A673 (cell line): Measurements from ENCODE around the gene LHCGR.

Experiments
- EZH2 ChIP-seq: fragments of 200-600 bp; sonication (generic); IDR thresholded peaks from 2 replicates; pipeline ENCODE4 v1.6.1; 2017; ENCODE audit warnings: borderline replicate concordance, low read depth, mild to moderate bottlenecking, mixed read lengths, antibody characterized with exemption, low read length; ENCODE audit not compliant: poor library complexity, severe bottlenecking
- TF ChIP-seq, protein P1 (sequence below): fragments of 300-800, 200-600 bp; sonication (generic); conservative IDR thresholded peaks from 2 replicates; pipeline ENCODE4 v1.5.1; 2017; ENCODE audit warnings: low read depth, mild to moderate bottlenecking, antibody characterized with exemption, low read length, moderate library complexity, mixed read lengths

GRCh38 chr2:48774251-48774650 lies 18.7 kb upstream of the LHCGR start:
- TF ChIP-seq, protein P1, sequence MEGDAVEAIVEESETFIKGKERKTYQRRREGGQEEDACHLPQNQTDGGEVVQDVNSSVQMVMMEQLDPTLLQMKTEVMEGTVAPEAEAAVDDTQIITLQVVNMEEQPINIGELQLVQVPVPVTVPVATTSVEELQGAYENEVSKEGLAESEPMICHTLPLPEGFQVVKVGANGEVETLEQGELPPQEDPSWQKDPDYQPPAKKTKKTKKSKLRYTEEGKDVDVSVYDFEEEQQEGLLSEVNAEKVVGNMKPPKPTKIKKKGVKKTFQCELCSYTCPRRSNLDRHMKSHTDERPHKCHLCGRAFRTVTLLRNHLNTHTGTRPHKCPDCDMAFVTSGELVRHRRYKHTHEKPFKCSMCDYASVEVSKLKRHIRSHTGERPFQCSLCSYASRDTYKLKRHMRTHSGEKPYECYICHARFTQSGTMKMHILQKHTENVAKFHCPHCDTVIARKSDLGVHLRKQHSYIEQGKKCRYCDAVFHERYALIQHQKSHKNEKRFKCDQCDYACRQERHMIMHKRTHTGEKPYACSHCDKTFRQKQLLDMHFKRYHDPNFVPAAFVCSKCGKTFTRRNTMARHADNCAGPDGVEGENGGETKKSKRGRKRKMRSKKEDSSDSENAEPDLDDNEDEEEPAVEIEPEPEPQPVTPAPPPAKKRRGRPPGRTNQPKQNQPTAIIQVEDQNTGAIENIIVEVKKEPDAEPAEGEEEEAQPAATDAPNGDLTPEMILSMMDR, result no peak
- no peak for TF ChIP-seq EZH2
